HG03159 (cell line): ENCODE measurements around the gene ITGB2.

Experiments
- ATAC-seq: cut with Tn5 transposase; IDR thresholded peaks from one replicate; pipeline ENCODE4 v1.9.1; 2021; ENCODE audit warnings: mild to moderate bottlenecking, moderate library complexity; ENCODE audit not compliant: unreplicated experiment

The ITGB2 gene

GRCh38 chr21:44920694-44921604, at the start of gene ITGB2:
ITGB2 (minus strand) TSS chr21:44920899; CDS start chr21:44910782, 10,117 bp downstream.
- ATAC-seq = peak; percentile 75

GRCh38 chr21:44969931-44970755, 49.4 kb upstream of the ITGB2 start:
- ATAC-seq = no peak

- ATAC-seq = no peak
Observed at GRCh38 chr21:44969066-44969670, 48.5 kb upstream of the ITGB2 start.

- no peak for ATAC-seq
Observed at GRCh38 chr21:44967082-44968047, 46.7 kb upstream of the ITGB2 start.

GRCh38 chr21:44966135-44967081, 45.7 kb upstream of the ITGB2 start:
- ATAC-seq = no peak

- no peak for ATAC-seq
Observed at GRCh38 chr21:44965251-44966022, 44.7 kb upstream of the ITGB2 start.

GRCh38 chr21:44964381-44964780, 43.7 kb upstream of the ITGB2 start:
- ATAC-seq = no peak

- no peak for ATAC-seq
Observed at GRCh38 chr21:44962403-44962966, 41.8 kb upstream of the ITGB2 start.

- ATAC-seq = no peak
Observed at GRCh38 chr21:44960141-44961092, 39.7 kb upstream of the ITGB2 start.

- no peak for ATAC-seq
Observed at GRCh38 chr21:44959376-44960091, 38.8 kb upstream of the ITGB2 start.

- no peak for ATAC-seq
Observed at GRCh38 chr21:44958471-44959191, 37.9 kb upstream of the ITGB2 start.

- no peak for ATAC-seq
Observed at GRCh38 chr21:44957901-44958451, 37.3 kb upstream of the ITGB2 start.

GRCh38 chr21:44957047-44957831, 36.5 kb upstream of the ITGB2 start:
- ATAC-seq = no peak

GRCh38 chr21:44956356-44957046, 35.8 kb upstream of the ITGB2 start:
- ATAC-seq = no peak
